Esophagus squamous epithelium (tissue), 4 donors: ENCODE measurements around the gene PPP1R12C.

ENCODE experiments used
- CTCF ChIP-seq, 6 experiments: fragments of 450-650 bp in 4 of 6; fragments of 200-600 bp in 2 of 6; sonication (generic) in 2 of 6; IDR thresholded peaks; one replicate each; pipeline ENCODE4 v1.5.1; 2016 to 2019; ENCODE audit warnings: antibody characterized with exemption in 6 of 6, mild to moderate bottlenecking in 4 of 6, moderate library complexity in 4 of 6
- POLR2A ChIP-seq, 4 donors: fragments of 450-650 bp; IDR thresholded peaks; one replicate each; pipeline ENCODE4 v1.6.1; 2017; ENCODE audit warnings: antibody characterized with exemption in 4 of 4, mild to moderate bottlenecking in 4 of 4, moderate library complexity in 3 of 4

DNA sequence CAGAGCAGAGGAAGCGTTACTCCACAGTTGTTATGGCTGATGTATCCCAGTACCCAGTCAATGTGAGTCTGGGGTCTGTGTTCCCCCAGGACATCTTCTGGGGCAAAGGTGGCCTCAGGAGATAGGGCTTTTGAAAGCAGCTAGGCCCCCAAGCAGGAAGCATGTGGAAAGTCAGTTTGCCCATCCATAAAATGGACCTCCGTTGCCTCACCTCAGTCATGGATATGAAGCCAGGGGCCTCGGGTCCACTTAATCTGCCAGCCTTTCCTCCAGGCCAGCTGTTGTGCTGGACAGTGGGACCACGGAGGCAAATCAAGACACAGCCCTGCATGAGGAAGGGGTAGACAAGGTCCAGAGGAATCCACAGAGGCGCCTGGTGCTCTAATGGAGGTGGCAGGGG is 38.4 kb downstream of the PPP1R12C start:
- no peak for TF ChIP-seq CTCF (IDR thresholded peaks at IDR 0.05)
- TF ChIP-seq POLR2A (IDR thresholded peaks at IDR 0.05) = no peak
